ENCODE measurements around the gene ZRANB1.

DNA sequence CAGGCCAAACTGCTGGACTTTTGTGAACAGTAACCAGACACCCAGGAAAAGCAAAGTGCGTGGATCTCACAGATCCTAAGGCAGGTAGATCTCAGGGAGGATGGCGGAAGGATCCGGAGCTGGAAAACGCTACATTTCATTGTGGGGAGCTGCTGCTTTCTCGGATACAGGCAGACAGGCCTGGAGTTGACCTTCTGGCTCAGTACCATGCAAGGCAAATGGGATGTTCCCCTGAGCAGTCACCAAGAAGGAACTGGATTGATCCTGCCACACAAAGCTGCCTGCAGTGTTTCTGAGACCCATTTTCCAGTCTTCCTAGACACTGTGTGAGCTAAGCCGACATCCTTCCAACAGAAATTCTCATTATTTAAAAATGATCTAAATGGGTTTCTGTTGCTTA, 65.5 kb downstream of the ZRANB1 start:
- TF ChIP-seq, protein P1, sequence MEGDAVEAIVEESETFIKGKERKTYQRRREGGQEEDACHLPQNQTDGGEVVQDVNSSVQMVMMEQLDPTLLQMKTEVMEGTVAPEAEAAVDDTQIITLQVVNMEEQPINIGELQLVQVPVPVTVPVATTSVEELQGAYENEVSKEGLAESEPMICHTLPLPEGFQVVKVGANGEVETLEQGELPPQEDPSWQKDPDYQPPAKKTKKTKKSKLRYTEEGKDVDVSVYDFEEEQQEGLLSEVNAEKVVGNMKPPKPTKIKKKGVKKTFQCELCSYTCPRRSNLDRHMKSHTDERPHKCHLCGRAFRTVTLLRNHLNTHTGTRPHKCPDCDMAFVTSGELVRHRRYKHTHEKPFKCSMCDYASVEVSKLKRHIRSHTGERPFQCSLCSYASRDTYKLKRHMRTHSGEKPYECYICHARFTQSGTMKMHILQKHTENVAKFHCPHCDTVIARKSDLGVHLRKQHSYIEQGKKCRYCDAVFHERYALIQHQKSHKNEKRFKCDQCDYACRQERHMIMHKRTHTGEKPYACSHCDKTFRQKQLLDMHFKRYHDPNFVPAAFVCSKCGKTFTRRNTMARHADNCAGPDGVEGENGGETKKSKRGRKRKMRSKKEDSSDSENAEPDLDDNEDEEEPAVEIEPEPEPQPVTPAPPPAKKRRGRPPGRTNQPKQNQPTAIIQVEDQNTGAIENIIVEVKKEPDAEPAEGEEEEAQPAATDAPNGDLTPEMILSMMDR (IDR thresholded peaks at IDR 0.05) = no peak
- no peak for TF ChIP-seq ZFX (IDR thresholded peaks at IDR 0.05; ENCODE audit: borderline replicate concordance)

Measured in 22Rv1 (cell line).